Loucy (cell line): ENCODE measurements around the gene ELL.

Experiments used
- H2AFZ ChIP-seq: fragments of 200-600 bp; sonication (generic); 2 replicates; pipeline ENCODE4 v1.6.0; 2016; ENCODE audit warnings: antibody characterized with exemption, mild to moderate bottlenecking, low read length, moderate library complexity
- H3F3A ChIP-seq: fragments of 200-600 bp; 2 replicates; pipeline ENCODE4 v1.6.0; 2016; ENCODE audit warnings: antibody characterized with exemption, low read depth, mild to moderate bottlenecking
- H3K27me3 ChIP-seq: fragments of 200-600 bp; sonication (generic); 2 replicates; pipeline ENCODE4 v1.6.1; 2014; ENCODE audit warnings: low read length, mild to moderate bottlenecking; ENCODE audit not compliant: insufficient read depth, poor library complexity, severe bottlenecking
- H3K36me3 ChIP-seq: fragments of 200-600 bp; sonication (generic); 2 replicates; pipeline ENCODE4 v1.6.1; 2016; ENCODE audit warnings: low read length; ENCODE audit not compliant: insufficient read depth
- H3K4me1 ChIP-seq: fragments of 200-600 bp; sonication (generic); 2 replicates; pipeline ENCODE4 v1.5.1; 2014; ENCODE audit warnings: low read length, mild to moderate bottlenecking; ENCODE audit not compliant: insufficient read depth, poor library complexity, severe bottlenecking
- H3K4me2 ChIP-seq: fragments of 200-600 bp; sonication (generic); 2 replicates; pipeline ENCODE4 v1.6.0; 2014; ENCODE audit warnings: antibody characterized with exemption, low read length, low read depth, mild to moderate bottlenecking; ENCODE audit not compliant: poor library complexity, severe bottlenecking
- H3K4me3 ChIP-seq: fragments of 200-600 bp; sonication (generic); 2 replicates; pipeline ENCODE4 v1.5.1; 2014; ENCODE audit warnings: low read length, mild to moderate bottlenecking, mixed read lengths; ENCODE audit not compliant: poor library complexity, severe bottlenecking
- H3K79me2 ChIP-seq: fragments of 200-600 bp; sonication (generic); 2 replicates; pipeline ENCODE4 v1.6.1; 2014; ENCODE audit warnings: low read length; ENCODE audit not compliant: insufficient read depth
- H3K9ac ChIP-seq: fragments of 200-600 bp; sonication (generic); 2 replicates; pipeline ENCODE4 v1.6.0; 2014; ENCODE audit warnings: mild to moderate bottlenecking, low read depth, low read length, moderate library complexity; ENCODE audit not compliant: poor library complexity, severe bottlenecking
- H3K9me2 ChIP-seq: fragments of 200-600 bp; sonication (generic); replicated peaks from 2 replicates; pipeline ENCODE4 v1.6.1; 2016; ENCODE audit warnings: low read depth, low read length, mixed read lengths
- H3K9me3 ChIP-seq: fragments of 200-600 bp; sonication (generic); 2 replicates; pipeline ENCODE4 v1.6.1; 2014; ENCODE audit warnings: mild to moderate bottlenecking, antibody characterized with exemption, low read length, low read depth; ENCODE audit not compliant: insufficient read depth
- H4K20me1 ChIP-seq: fragments of 200-600 bp; sonication (generic); 2 replicates; pipeline ENCODE4 v1.6.0; 2014; ENCODE audit warnings: antibody characterized with exemption, low read length, mild to moderate bottlenecking; ENCODE audit not compliant: insufficient read depth, poor library complexity, severe bottlenecking
- EZH2phosphoT487 ChIP-seq: fragments of 200-600 bp; IDR thresholded peaks from 2 replicates; pipeline ENCODE4 v1.6.1; 2018; ENCODE audit warnings: antibody characterized with exemption, mild to moderate bottlenecking, moderate library complexity, borderline replicate concordance
- TF ChIP-seq, protein P1 (sequence below): fragments of 200-600 bp; sonication (generic); conservative IDR thresholded peaks from 2 replicates; pipeline ENCODE4 v1.5.1; 2014; ENCODE audit warnings: mild to moderate bottlenecking, antibody characterized with exemption, low read length

The ELL gene

GRCh38 chr19:18452386-18452785 is 69.5 kb downstream of the ELL start:
- no peak overlapping the region for H3K9ac ChIP-seq
- no peak overlapping the region for H3K4me3 ChIP-seq
- peaks cover 41% of the 10 kb centered on the region; the same call in 1 of the 2 replicates for H3K36me3 ChIP-seq
- no peak for TF ChIP-seq EZH2phosphoT487
- TF ChIP-seq, protein P1, sequence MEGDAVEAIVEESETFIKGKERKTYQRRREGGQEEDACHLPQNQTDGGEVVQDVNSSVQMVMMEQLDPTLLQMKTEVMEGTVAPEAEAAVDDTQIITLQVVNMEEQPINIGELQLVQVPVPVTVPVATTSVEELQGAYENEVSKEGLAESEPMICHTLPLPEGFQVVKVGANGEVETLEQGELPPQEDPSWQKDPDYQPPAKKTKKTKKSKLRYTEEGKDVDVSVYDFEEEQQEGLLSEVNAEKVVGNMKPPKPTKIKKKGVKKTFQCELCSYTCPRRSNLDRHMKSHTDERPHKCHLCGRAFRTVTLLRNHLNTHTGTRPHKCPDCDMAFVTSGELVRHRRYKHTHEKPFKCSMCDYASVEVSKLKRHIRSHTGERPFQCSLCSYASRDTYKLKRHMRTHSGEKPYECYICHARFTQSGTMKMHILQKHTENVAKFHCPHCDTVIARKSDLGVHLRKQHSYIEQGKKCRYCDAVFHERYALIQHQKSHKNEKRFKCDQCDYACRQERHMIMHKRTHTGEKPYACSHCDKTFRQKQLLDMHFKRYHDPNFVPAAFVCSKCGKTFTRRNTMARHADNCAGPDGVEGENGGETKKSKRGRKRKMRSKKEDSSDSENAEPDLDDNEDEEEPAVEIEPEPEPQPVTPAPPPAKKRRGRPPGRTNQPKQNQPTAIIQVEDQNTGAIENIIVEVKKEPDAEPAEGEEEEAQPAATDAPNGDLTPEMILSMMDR: no peak
- no peak overlapping the region for H3K4me2 ChIP-seq
- no peak overlapping the region for H2AFZ ChIP-seq
- H3K9me2 ChIP-seq: no peaks in the 10 kb centered on the region
- no peaks in the 10 kb centered on the region for H3K79me2 ChIP-seq
- no peaks in the 10 kb centered on the region for H3K27me3 ChIP-seq
- H3F3A ChIP-seq: no peaks in the 10 kb centered on the region
- H3K9me3 ChIP-seq: no peaks in the 10 kb centered on the region
- H3K4me1 ChIP-seq: no peaks in the 10 kb centered on the region
- no peaks in the 10 kb centered on the region for H4K20me1 ChIP-seq

- no peaks in the 10 kb centered on the region for H3K9me3 ChIP-seq
- no peak overlapping the region for H3K4me2 ChIP-seq
- no peaks in the 10 kb centered on the region for H3K27me3 ChIP-seq
- H3K79me2 ChIP-seq: no peaks in the 10 kb centered on the region
- no peak overlapping the region for H3K9ac ChIP-seq
- peaks cover 42% of the 10 kb centered on the region; the same call in 1 of the 2 replicates for H3K36me3 ChIP-seq
- TF ChIP-seq, protein P1: peak; percentile 94
- TF ChIP-seq EZH2phosphoT487: no peak
- H2AFZ ChIP-seq: no peak overlapping the region
- H4K20me1 ChIP-seq: no peaks in the 10 kb centered on the region
- no peak overlapping the region for H3K4me3 ChIP-seq
- no peaks in the 10 kb centered on the region for H3K4me1 ChIP-seq
- H3F3A ChIP-seq: no peaks in the 10 kb centered on the region
- H3K9me2 ChIP-seq: no peaks in the 10 kb centered on the region
Measured at GRCh38 chr19:18450931-18451836, 70.7 kb downstream of the ELL start.

DNA sequence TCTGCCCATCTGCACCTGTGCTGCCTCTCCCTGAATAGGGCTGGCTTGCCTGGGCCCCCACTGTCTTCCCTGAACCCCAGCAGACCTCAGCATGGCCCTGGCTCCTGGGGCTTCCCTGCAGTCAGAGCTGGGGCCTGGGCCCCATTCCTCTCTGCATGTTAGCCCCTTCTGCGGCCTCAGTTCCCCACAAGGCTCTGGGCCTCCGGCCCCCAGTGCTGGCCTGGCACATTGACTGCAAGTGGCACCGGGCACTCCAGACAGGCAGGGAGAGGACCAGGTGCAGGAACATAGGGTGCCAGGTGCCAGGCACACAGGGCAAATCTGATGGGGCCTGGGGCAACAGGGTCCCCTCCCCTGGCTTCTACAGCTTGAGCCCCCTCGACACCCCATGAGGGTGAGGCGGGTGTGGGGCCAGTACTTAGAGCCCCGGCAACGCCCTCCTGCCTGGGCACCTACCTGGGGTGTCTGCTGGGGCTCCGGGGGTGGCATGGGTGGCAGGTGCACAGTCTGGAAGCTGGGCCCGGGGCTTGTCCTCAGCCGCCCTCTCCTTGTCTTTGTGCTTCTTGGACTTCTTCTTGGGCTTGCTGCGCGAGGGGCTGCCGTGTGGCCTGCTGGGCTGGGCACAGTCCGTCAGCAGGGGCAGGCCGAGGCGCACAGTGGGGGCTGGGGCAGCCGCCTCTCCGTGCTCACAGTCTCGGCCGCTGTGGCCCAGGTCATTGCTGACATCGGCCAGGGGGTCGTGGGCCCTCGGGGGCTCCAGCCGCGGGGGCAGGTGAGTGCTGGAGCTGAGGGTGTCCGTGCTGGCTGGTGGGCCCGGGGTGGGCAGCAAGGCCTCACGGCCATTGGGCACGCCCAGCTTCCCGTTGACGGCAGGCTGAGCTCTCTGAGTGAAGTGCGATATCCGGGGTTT is 71.6 kb downstream of the ELL start:
- H2AFZ ChIP-seq: no peak overlapping the region
- TF ChIP-seq, protein P1: no peak
- TF ChIP-seq EZH2phosphoT487: no peak
- no peak overlapping the region for H3K4me3 ChIP-seq
- H3F3A ChIP-seq: no peaks in the 10 kb centered on the region
- H3K9ac ChIP-seq: no peak overlapping the region
- H3K4me1 ChIP-seq: no peaks in the 10 kb centered on the region
- H3K36me3 ChIP-seq: peaks cover 45% of the 10 kb centered on the region; the same call in 1 of the 2 replicates
- H4K20me1 ChIP-seq: no peaks in the 10 kb centered on the region
- H3K4me2 ChIP-seq: no peak overlapping the region
- H3K27me3 ChIP-seq: no peaks in the 10 kb centered on the region
- H3K9me2 ChIP-seq: no peaks in the 10 kb centered on the region
- H3K79me2 ChIP-seq: no peaks in the 10 kb centered on the region
- H3K9me3 ChIP-seq: no peaks in the 10 kb centered on the region
